Measurements from ENCODE around the gene RPE65.

RPE65 gene

DNA sequence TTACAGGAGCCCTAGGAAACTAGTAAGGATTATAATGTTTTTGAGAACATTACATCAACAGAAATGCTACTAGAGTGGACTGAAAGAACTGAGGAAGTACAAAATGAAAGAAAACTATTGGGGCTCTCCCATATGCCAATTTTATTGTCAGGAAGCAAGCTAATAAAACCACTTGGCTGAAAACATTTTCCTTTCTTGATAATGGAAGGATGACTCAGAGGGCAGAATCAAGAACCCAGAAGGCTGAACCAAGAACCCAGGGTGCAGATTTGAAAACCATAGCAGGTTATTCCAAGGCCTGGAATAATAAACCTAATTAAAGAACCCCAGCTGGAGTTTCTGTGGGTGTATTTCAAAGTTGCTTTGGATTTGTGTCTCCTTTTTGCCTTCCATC, 70.7 kb downstream of the RPE65 start:
- TF ChIP-seq, protein P1, sequence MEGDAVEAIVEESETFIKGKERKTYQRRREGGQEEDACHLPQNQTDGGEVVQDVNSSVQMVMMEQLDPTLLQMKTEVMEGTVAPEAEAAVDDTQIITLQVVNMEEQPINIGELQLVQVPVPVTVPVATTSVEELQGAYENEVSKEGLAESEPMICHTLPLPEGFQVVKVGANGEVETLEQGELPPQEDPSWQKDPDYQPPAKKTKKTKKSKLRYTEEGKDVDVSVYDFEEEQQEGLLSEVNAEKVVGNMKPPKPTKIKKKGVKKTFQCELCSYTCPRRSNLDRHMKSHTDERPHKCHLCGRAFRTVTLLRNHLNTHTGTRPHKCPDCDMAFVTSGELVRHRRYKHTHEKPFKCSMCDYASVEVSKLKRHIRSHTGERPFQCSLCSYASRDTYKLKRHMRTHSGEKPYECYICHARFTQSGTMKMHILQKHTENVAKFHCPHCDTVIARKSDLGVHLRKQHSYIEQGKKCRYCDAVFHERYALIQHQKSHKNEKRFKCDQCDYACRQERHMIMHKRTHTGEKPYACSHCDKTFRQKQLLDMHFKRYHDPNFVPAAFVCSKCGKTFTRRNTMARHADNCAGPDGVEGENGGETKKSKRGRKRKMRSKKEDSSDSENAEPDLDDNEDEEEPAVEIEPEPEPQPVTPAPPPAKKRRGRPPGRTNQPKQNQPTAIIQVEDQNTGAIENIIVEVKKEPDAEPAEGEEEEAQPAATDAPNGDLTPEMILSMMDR (IDR thresholded peaks at IDR 0.05; ENCODE audit: low read depth, low read length, missing control alignments) = no peak
- DNase-seq (ENCODE audit: low read depth) = no peak
- in situ Hi-C loops (cut with HindIII; ENCODE audit: low sequenced_read_pairs) = no loop called here
- no peak overlapping the region for H3K4me3 ChIP-seq (ENCODE audit: low read depth, low read length)

All from astrocyte of the cerebellum (primary cell).